ELR (cell line): Measurements from ENCODE around the gene JSRP1.

Experiments
- DNase-seq: peaks from one replicate; pipeline ENCODE4 v3.0.0-alpha.2; 2015; ENCODE audit warnings: low read depth

JSRP1 gene

GRCh38 chr19:2266183-2266993 is 10.2 kb upstream of the JSRP1 start:
- peak; percentile 64 for DNase-seq

DNA sequence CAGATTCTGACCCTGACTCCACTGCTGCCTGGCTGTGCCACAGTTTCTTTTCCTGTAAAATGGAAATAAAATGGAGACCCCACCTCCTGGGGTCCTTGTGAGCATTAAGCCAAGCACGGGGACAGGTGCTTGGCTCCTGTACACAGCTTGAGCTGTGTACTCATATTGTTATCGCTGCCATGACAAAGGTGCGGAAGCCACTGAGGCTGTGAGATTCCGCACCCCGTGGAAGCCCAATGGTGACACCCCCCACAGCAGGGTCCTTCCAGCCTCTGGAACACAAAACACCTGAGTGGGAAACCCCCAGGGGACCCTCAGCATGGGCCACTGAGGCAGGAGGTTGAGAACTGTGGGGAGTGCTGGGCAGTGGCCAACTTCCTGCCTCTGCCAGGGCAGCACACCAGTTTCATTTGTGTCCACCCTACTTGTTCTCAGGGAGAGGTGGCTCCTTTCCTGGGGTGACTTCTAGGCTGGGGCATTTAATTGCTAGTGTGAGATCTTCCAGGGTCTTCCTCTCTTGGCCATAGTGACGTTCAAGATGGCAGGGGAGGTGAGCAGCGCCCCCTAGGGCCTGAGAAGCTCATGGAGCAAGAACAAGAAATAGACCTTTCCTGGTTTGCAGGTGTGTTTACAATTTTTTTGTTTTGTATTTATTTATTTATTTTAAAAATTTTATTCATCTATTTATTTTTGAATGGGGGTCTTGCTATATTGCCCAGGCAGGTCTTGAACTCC is 5.4 kb upstream of the JSRP1 start:
- DNase-seq, result peak; percentile 54

DNA sequence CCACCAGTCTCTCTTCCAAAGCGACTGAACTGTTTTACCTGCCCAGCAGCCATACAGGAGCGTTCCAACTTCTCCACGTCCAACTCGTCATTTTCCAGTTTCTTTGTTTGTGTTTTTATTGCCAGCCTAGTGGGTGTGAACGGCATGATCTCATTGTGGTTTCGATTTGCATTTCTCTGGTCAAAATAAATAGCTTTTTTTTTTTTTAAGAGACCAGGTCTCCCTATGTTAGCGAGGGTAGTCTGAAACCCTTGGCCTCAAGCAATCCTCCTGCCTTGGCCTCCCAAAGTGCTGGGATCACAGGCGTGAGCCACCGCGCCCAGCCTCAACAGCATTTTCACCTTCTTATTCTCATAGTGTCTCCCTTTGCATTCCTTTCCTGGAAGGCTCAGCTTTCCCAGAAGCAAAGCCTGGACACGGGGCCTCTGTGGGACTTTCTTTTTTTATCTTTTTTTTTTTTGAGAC is 4.2 kb upstream of the JSRP1 start:
- peak; percentile 55 for DNase-seq

DNA sequence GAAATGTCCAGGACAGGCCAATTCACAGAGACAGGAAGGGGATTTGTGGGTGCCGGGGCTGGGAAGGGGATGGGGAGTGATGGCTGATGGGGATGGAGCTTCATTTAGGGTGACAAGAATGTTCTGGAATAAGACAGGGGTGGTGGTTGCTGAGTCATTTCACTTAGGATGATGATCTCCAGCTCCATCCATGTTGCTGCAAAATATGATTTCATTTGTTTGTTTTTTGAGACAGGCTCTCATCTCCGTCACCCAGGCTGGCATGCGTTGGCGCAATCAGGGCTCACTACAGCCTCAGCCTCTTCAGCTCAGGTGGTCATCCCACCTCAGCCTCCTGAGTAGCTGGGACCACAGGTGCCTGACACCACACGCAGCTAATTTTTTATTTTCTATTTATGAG is 3.1 kb upstream of the JSRP1 start:
- peak; percentile 48 for DNase-seq

DNA sequence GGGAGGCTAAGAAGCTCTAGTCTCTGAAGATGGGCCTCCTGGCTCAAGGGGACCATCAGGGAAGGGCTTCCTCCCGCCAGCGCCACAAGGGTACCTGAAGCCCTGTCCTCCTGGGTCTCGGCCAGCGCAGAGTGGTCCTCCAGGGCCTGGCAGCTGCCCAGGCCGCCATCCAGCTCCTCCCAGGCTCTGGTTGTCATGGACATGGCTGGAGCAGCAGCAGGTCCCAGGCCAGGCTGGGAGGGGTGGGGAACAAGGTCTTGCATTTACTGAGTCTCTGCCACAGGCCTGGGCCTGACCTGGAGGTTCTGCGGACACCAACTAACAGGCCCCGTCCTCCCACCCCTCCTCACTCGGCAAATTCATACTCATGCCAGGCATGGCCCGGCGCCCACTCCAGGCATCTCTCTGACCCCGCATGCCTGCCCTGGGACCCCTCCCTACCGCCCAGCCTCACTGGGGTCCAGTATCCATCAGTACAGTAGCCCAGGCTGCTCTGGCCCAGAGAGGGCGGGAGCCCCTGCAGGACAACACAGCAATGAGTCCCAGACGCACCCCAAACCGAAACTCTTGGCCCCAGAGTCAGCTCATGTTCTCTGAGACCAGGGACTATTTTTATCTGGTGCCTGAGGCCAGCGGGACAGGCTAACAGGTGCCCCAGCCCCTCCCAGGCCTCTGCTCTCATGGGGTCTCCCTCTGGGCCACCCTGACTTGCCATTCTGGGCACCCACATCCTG is 938 bp downstream of the JSRP1 start:
- DNase-seq, result no peak

GRCh38 chr19:2254064-2254872 is 1.9 kb downstream of the JSRP1 start:
- DNase-seq, result no peak

- DNase-seq, result no peak
Measured at GRCh38 chr19:2253106-2254063, 2.8 kb downstream of the JSRP1 start.

GRCh38 chr19:2252797-2253105 is 3.5 kb downstream of the JSRP1 start:
- DNase-seq, result no peak

DNA sequence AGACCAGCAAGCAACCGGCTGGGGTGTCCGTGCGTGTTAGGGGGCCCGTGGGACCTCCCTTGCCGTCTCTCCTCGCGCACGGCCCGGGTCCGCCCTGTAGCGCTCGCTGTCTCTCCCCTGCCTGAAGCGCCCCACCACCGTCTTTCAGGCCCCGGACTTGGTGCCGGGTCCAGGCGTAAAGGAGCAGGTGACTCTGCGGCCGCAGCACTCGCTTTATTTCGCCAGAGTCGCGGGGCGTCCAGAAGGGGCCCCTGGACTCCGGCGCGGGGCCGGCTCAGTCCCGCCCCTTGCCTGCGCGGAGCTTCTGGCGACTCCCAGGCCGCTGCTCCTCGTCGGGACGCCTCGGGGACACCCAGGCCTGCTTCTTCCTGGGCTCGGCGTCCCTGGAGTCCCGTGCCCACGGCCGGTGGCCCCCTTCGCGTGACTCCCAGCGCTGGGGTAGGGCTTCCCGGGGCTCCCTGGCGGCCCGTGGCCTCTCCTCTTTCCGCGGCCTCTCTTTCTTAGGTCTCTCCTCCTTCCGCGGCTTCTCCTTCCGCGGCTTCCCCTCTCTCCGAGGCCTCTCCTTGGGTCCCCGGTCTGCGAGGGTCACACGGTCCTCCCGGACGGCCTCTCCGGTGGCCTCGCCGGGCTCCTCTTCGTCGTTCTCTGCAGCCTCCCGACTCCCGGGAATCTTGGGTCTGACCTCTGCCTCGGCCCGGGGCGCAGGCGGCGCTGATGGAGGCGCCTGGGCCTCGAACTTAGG is 4.0 kb downstream of the JSRP1 start:
- no peak for DNase-seq

DNA sequence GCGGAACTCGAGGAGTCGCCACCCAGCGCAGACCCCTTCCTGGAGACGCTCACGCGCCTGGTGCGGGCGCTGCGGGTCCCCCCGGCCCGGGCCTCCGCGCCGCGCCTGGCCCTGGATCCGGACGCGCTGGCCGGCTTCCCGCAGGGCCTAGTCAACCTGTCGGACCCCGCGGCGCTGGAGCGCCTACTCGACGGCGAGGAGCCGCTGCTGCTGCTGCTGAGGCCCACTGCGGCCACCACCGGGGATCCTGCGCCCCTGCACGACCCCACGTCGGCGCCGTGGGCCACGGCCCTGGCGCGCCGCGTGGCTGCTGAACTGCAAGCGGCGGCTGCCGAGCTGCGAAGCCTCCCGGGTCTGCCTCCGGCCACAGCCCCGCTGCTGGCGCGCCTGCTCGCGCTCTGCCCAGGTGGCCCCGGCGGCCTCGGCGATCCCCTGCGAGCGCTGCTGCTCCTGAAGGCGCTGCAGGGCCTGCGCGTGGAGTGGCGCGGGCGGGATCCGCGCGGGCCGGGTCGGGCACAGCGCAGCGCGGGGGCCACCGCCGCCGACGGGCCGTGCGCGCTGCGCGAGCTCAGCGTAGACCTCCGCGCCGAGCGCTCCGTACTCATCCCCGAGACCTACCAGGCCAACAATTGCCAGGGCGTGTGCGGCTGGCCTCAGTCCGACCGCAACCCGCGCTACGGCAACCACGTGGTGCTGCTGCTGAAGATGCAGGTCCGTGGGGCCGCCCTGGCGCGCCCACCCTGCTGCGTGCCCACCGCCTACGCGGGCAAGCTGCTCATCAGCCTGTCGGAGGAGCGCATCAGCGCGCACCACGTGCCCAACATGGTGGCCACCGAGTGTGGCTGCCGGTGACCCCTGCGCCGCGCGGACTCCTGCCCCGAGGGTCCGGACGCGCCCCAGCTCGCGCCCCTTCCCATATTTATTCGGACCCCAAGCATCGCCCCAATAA is 4.8 kb downstream of the JSRP1 start:
- DNase-seq, result no peak

- no peak for DNase-seq
Measured at GRCh38 chr19:2250766-2251105, 5.5 kb downstream of the JSRP1 start.

GRCh38 chr19:2249880-2250765 is 6.1 kb downstream of the JSRP1 start:
- no peak for DNase-seq

- DNase-seq, result no peak
Measured at GRCh38 chr19:2249010-2249866, 7.0 kb downstream of the JSRP1 start, which contains the start of gene AMH. TSS of gene AMH (plus strand) at chr19:2249323. CDS start at chr19:2249333, 10 bp downstream.

DNA sequence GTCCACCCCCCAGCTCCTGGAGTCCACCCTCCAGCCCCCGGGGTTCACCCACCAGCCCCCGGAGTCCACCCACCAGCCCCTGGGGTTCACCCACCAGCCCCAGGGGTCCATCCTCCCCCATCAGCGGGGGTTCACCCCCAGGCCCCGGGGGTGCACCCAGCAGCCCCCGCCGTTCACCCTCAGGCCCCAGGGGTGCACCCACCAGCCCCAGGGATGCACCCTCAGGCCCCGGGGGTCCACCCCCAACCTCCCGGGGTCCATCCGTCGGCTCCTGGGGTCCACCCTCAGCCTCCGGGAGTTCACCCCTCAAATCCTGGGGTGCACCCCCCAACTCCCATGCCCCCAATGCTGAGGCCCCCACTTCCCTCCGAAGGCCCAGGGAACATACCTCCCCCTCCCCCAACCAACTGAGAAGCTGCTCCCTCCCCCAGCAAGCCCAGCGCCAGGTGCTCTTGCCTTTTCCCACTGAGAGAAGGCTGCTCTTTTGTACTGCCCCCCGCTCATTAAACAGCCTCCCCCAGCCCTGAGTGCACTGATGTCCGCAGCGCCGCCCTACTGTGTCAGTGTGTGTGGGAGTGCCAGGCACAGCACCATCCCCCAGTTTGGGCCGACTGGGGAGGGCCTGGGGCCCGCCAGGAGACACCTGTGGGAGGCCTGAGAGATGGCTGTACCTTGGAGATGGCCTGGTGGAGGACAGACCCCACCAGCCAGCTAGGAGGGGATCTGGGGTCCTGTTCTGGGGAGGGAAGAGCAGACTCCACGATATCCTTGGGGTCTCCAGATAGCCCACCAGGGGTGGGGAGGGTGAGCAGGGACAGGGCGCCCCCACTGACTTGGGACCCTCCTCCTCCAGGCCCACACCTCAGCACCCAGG is 7.8 kb downstream of the JSRP1 start:
- DNase-seq, result no peak

DNA sequence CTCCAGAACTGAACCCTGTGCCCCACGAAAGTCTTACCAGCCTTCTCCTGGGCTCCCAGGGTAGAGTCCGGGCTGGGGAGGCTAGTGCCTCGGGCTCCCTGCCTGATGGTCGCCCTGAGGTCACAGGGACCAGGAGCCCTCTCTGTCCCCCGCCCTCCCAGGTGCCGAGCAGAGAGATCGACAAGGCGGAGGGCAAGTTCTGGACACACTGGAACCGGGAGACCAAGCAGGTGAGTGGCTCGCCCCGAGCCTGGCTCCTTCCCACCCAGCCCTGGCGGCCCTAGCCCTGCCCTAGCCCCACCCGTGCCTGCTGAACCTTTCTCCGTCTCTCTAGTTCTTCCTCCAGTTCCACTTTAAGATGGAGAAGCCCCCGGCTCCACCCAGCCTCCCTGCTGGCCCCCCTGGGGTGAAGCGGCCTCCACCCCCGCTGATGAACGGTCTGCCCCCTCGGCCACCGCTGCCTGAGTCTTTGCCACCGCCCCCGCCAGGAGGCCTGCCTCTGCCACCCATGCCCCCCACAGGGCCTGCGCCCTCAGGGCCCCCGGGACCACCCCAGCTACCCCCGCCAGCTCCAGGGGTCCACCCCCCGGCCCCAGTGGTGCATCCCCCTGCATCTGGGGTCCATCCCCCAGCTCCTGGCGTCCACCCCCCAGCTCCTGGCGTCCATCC is 8.7 kb downstream of the JSRP1 start:
- DNase-seq, result no peak
